ENCODE results near the gene ZNF175. TPM values are rescaled to one million over a fixed set of nuclear protein-coding genes. Genes with fewer than 3 reads are reported as not detected.

ZNF175 gene
- polyA plus RNA-seq, 1 of the 3 experiments (the other 2 are of a cell fraction): 3.1 TPM

GRCh38 chr19:51586103-51586728, 15.1 kb downstream of the ZNF175 start:
- ChIA-PET CTCF (no interaction called here), POLR2A (interaction anchor here (0.6 kb wide), 1 partner anchor 1287 kb away, joined by 3 read pairs; no protein-coding TSS in a partner anchor)
- 100% methylated on average over 1 of the region's 1 CpG for WGBS (ENCODE audit: low lambda C conversion rate)
- H3K9me2 ChIP-seq: no peaks in the 10 kb centered on the region
- DNase-seq: no peak
- no peaks in the 10 kb centered on the region for H3F3A ChIP-seq (replicated peaks; ENCODE audit: insufficient read depth)
- no peak overlapping the region for H2AFZ ChIP-seq (ENCODE audit: low read depth)
- peaks cover 59 to 84% of the 10 kb centered on the region in 2 experiments for H3K36me3 ChIP-seq (replicated peaks in 1 of 2; ENCODE audit: control insufficient read depth in 1 of 2, insufficient read depth in 2 of 2, low read length in 1 of 2)
- no peak for TF ChIP-seq TAF1 (IDR thresholded peaks at IDR 0.05; ENCODE audit: borderline replicate concordance, low read depth, low read length)
- TF ChIP-seq USF2 (IDR thresholded peaks at IDR 0.05; ENCODE audit: borderline replicate concordance, low read depth, low read length): no peak
- no peak for TF ChIP-seq USF1 (IDR thresholded peaks at IDR 0.05; ENCODE audit: borderline replicate concordance, low read depth)
- no peak for TF ChIP-seq RFX5 (IDR thresholded peaks at IDR 0.05; ENCODE audit: low read length)
- no peak for TF ChIP-seq ELF1 (IDR thresholded peaks at IDR 0.05)
- no peaks in the 10 kb centered on the region for H3K27me3 ChIP-seq (ENCODE audit: insufficient read depth)
- no peak overlapping the region for H3K27ac ChIP-seq (ENCODE audit: low read depth in 2 of 2, low read length in 1 of 2)
- H4K20me1 ChIP-seq (ENCODE audit: insufficient read depth): no peaks in the 10 kb centered on the region
- no peak overlapping the region; a peak in 1 of 4 replicates for H3K4me3 ChIP-seq (ENCODE audit: low read depth in 2 of 2, low read length in 1 of 2)
- H3K4me1 ChIP-seq (ENCODE audit: control insufficient read depth in 1 of 2, insufficient read depth in 2 of 2, low read depth in 1 of 2, low read length in 1 of 2): no peaks in the 10 kb centered on the region
- H3K9ac ChIP-seq: no peak overlapping the region
- H3K4me2 ChIP-seq: no peak overlapping the region
- H3K79me2 ChIP-seq (ENCODE audit: insufficient read depth): no peaks in the 10 kb centered on the region
- 0 out of 2 replicates have a peak, but pooled peaks cover 9% of the 10 kb centered on the region for H3K9me3 ChIP-seq

- H4K20me1 ChIP-seq (ENCODE audit: insufficient read depth): no peaks in the 10 kb centered on the region
- H2AFZ ChIP-seq (ENCODE audit: low read depth): no peak overlapping the region
- H3K4me1 ChIP-seq (ENCODE audit: control insufficient read depth in 1 of 2, insufficient read depth in 2 of 2, low read depth in 1 of 2, low read length in 1 of 2): no peaks in the 10 kb centered on the region
- H3K4me3 ChIP-seq (ENCODE audit: low read depth in 2 of 2, low read length in 1 of 2): no peak overlapping the region; a peak in 1 of 4 replicates
- H3K9ac ChIP-seq: no peak overlapping the region
- H3K36me3 ChIP-seq (replicated peaks in 1 of 2; ENCODE audit: control insufficient read depth in 1 of 2, insufficient read depth in 2 of 2, low read length in 1 of 2): peaks cover 53 to 79% of the 10 kb centered on the region in 2 experiments
- CTCF ChIA-PET: no interaction called here
- no peak for TF ChIP-seq JUND (IDR thresholded peaks at IDR 0.05)
- no peak for TF ChIP-seq YY1 (IDR thresholded peaks at IDR 0.05; ENCODE audit: low read depth)
- no peak for TF ChIP-seq RFX5 (IDR thresholded peaks at IDR 0.05; ENCODE audit: low read length)
- no peak for TF ChIP-seq NRF1 (IDR thresholded peaks at IDR 0.05; ENCODE audit: low read depth, low read length)
- TF ChIP-seq SMC3 (IDR thresholded peaks at IDR 0.05; ENCODE audit: low read depth, low read length): no peak
- no peak for TF ChIP-seq SIN3A (IDR thresholded peaks at IDR 0.05; ENCODE audit: borderline replicate concordance, low read depth, low read length)
- no peak for TF ChIP-seq CTCF (IDR thresholded peaks at IDR 0.05)
- TF ChIP-seq TAF1 (IDR thresholded peaks at IDR 0.05; ENCODE audit: borderline replicate concordance, low read depth, low read length): no peak
- no peak for TF ChIP-seq FOXJ3 (CRISPR knock-in tag; IDR thresholded peaks at IDR 0.05)
- no peak for TF ChIP-seq GATA2 (CRISPR knock-in tag; IDR thresholded peaks at IDR 0.05)
- TF ChIP-seq NFIC (IDR thresholded peaks at IDR 0.05; ENCODE audit: borderline replicate concordance): no peak
- TF ChIP-seq ZBTB33 (IDR thresholded peaks at IDR 0.05; ENCODE audit: borderline replicate concordance, low read depth): no peak
- no peak for TF ChIP-seq PBX3 (IDR thresholded peaks at IDR 0.05)
- TF ChIP-seq FOXM1 (IDR thresholded peaks at IDR 0.05; ENCODE audit: low read depth): no peak
- no peak for TF ChIP-seq MAX (IDR thresholded peaks at IDR 0.05; ENCODE audit: low read depth)
- TF ChIP-seq CHD2 (IDR thresholded peaks at IDR 0.05; ENCODE audit: low read length, partially characterized antibody): no peak
- no peak for TF ChIP-seq FOSL2 (IDR thresholded peaks at IDR 0.05; ENCODE audit: borderline replicate concordance, low read depth)
- no peak for TF ChIP-seq MEF2A (IDR thresholded peaks at IDR 0.05; ENCODE audit: borderline replicate concordance, low read depth)
- no peak for TF ChIP-seq GABPA (IDR thresholded peaks at IDR 0.05; ENCODE audit: low read depth)
- H3F3A ChIP-seq (replicated peaks; ENCODE audit: insufficient read depth): no peaks in the 10 kb centered on the region
- no peak overlapping the region for H3K27ac ChIP-seq (ENCODE audit: low read depth in 2 of 2, low read length in 1 of 2)
- no peaks in the 10 kb centered on the region for H3K79me2 ChIP-seq (ENCODE audit: insufficient read depth)
- H3K27me3 ChIP-seq (ENCODE audit: insufficient read depth): no peaks in the 10 kb centered on the region
- no peak overlapping the region for H3K4me2 ChIP-seq
- 0 out of 2 replicates have a peak, but pooled peaks cover 9% of the 10 kb centered on the region for H3K9me3 ChIP-seq
- no peaks in the 10 kb centered on the region for H3K9me2 ChIP-seq
- no peak for DNase-seq
- POLR2A ChIA-PET: interaction anchor here (0.6 kb wide), 1 partner anchor 1288 kb away, joined by 3 read pairs; no protein-coding TSS in a partner anchor
- WGBS (ENCODE audit: low lambda C conversion rate): 94% methylated on average over 4 of the region's 4 CpGs
Measured at GRCh38 chr19:51586799-51587198, 15.7 kb downstream of the ZNF175 start.

Data from SK-N-SH (cell line).